Measurements from ENCODE around the gene C19orf81.

The C19orf81 gene

GRCh38 chr19:50686310-50687032 is 37.2 kb downstream of the C19orf81 start:
- no peak for DNase-seq (ENCODE audit: low spot score)

- DNase-seq (ENCODE audit: low spot score), result no peak
Observed at GRCh38 chr19:50688766-50689165, 39.5 kb downstream of the C19orf81 start.

GRCh38 chr19:50690439-50690838 is 41.2 kb downstream of the C19orf81 start:
- no peak for DNase-seq (ENCODE audit: low spot score)

- no peak for DNase-seq (ENCODE audit: low spot score)
Observed at GRCh38 chr19:50693064-50693975, 44.1 kb downstream of the C19orf81 start.

- no peak for DNase-seq (ENCODE audit: low spot score)
Observed at GRCh38 chr19:50694815-50695145, 45.5 kb downstream of the C19orf81 start.

- DNase-seq (ENCODE audit: low spot score), result no peak
Observed at GRCh38 chr19:50695251-50696093, 46.2 kb downstream of the C19orf81 start.

GRCh38 chr19:50696094-50696483 is 46.8 kb downstream of the C19orf81 start:
- no peak for DNase-seq (ENCODE audit: low spot score)

- no peak for DNase-seq (ENCODE audit: low spot score)
Observed at GRCh38 chr19:50697414-50698124, 48.3 kb downstream of the C19orf81 start.

GRCh38 chr19:50701367-50701985 is 52.2 kb downstream of the C19orf81 start:
- no peak for DNase-seq (ENCODE audit: low spot score)

- no peak for DNase-seq (ENCODE audit: low spot score)
Observed at GRCh38 chr19:50702158-50702870, 53.1 kb downstream of the C19orf81 start.

- DNase-seq (ENCODE audit: low spot score), result no peak
Observed at GRCh38 chr19:50702871-50703829, 53.9 kb downstream of the C19orf81 start.

GRCh38 chr19:50703915-50704796 is 54.9 kb downstream of the C19orf81 start:
- no peak for DNase-seq (ENCODE audit: low spot score)

- peak; percentile 57 for DNase-seq (ENCODE audit: low spot score)
Observed at GRCh38 chr19:50705422-50706019, 56.3 kb downstream of the C19orf81 start.

- no peak for DNase-seq (ENCODE audit: low spot score)
Observed at GRCh38 chr19:50706387-50706786, 57.1 kb downstream of the C19orf81 start.

- DNase-seq (ENCODE audit: low spot score), result no peak
Observed at GRCh38 chr19:50708179-50708879, 59.1 kb downstream of the C19orf81 start.
